ENCODE results near the gene CHCHD3. TPM values are rescaled to one million over a fixed set of nuclear protein-coding genes. Genes with fewer than 3 reads are reported as not detected.

Gene CHCHD3
- total RNA-seq, 2 experiments from 2014 or later, result 83.5 to 83.8 TPM

DNA sequence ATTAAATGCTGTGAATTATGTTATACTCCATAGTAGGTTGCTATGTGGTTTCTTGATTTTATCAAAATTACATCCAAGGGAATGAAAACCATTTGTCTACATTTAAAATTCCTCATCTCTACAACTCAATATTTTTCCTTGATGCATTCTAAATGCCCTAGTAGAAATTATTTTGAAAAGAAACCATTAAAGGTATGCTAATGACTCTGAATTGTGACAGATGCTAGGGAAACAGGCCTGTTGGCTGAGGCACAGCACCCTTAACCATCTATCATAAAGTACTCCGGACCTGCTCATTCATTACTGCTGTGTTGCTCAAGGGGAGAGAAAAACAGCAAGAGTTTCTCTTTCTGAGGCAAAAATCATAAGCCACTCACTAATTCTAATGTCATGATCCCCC lies 131.2 kb downstream of the CHCHD3 start:
- intact Hi-C loops (cut with micrococcal nuclease; ENCODE audit: unreplicated experiment), result no loop called here

DNA sequence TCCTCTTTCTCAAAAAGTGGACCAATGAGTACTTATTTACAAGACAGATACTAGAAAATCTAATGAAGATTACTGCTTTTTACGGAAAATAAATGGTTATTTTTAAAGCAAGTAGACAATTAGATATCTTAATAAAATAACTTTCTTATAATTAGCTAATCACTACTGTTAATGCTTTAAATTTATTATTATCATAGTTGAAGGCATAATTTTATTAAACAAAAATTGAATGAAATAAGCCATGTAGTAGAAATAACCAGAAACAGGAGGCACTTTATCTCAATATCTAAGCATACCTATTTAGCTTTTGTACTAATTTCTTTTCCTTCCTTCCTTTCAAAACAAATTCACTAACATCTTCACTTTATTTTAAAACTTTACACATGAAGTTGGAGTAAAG lies 134.9 kb downstream of the CHCHD3 start:
- Histone ChIP-seq H3K27ac (ENCODE audit: low read depth, low read length, poor library complexity, severe bottlenecking) (no peak overlapping the region), H2AFZ (ENCODE audit: low read length) (no peak overlapping the region), H3K36me3 (ENCODE audit: insufficient read depth, low read length) (no peaks in the 10 kb centered on the region), H3K4me1 (ENCODE audit: insufficient read depth, low read length, poor library complexity, severe bottlenecking) (no peaks in the 10 kb centered on the region), H3K9me3 (ENCODE audit: low read length) (no peaks in the 10 kb centered on the region), H4K20me1 (ENCODE audit: insufficient read depth, low read length) (no peaks in the 10 kb centered on the region; the same call in 1 of the 2 replicates), H3K79me2 (ENCODE audit: insufficient read depth, low read depth, low read length) (no peaks in the 10 kb centered on the region), H3K4me2 (ENCODE audit: low read length) (no peak overlapping the region), H3K4me3 (ENCODE audit: low read depth, low read length, poor library complexity, severe bottlenecking) (no peak overlapping the region), H3K9me2 (ENCODE audit: insufficient read depth, low read length) (no peaks in the 10 kb centered on the region)
- TF ChIP-seq, protein P1, sequence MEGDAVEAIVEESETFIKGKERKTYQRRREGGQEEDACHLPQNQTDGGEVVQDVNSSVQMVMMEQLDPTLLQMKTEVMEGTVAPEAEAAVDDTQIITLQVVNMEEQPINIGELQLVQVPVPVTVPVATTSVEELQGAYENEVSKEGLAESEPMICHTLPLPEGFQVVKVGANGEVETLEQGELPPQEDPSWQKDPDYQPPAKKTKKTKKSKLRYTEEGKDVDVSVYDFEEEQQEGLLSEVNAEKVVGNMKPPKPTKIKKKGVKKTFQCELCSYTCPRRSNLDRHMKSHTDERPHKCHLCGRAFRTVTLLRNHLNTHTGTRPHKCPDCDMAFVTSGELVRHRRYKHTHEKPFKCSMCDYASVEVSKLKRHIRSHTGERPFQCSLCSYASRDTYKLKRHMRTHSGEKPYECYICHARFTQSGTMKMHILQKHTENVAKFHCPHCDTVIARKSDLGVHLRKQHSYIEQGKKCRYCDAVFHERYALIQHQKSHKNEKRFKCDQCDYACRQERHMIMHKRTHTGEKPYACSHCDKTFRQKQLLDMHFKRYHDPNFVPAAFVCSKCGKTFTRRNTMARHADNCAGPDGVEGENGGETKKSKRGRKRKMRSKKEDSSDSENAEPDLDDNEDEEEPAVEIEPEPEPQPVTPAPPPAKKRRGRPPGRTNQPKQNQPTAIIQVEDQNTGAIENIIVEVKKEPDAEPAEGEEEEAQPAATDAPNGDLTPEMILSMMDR (conservative IDR thresholded peaks at IDR 0.05; ENCODE audit: low read length), result no peak
- TF ChIP-seq EZH2phosphoT487 (IDR thresholded peaks at IDR 0.05; ENCODE audit: borderline replicate concordance, low read depth, low read length), result no peak
- intact Hi-C loops (cut with micrococcal nuclease; ENCODE audit: unreplicated experiment), result no loop called here
- no TSS peak for BruUV-seq (replicated peaks)
- ChIA-PET POLR2A (no interaction called here), CTCF (ENCODE audit: unreplicated experiment) (no interaction called here)
- DNase-seq (ENCODE audit: low spot score), result no peak

More for the DNA sequence above, 131.2 kb downstream of the CHCHD3 start:
- BruUV-seq (replicated peaks), result no TSS peak
- Histone ChIP-seq H3K27ac (ENCODE audit: low read depth, low read length, poor library complexity, severe bottlenecking) (no peak overlapping the region), H4K20me1 (ENCODE audit: insufficient read depth, low read length) (no peaks in the 10 kb centered on the region; the same call in 1 of the 2 replicates), H3K9me3 (ENCODE audit: low read length) (no peaks in the 10 kb centered on the region), H3K4me3 (ENCODE audit: low read depth, low read length, poor library complexity, severe bottlenecking) (no peak overlapping the region), H3K4me2 (ENCODE audit: low read length) (no peak overlapping the region), H3K9me2 (ENCODE audit: insufficient read depth, low read length) (no peaks in the 10 kb centered on the region), H3K4me1 (ENCODE audit: insufficient read depth, low read length, poor library complexity, severe bottlenecking) (no peaks in the 10 kb centered on the region), H2AFZ (ENCODE audit: low read length) (no peak overlapping the region), H3K36me3 (ENCODE audit: insufficient read depth, low read length) (no peaks in the 10 kb centered on the region), H3K79me2 (ENCODE audit: insufficient read depth, low read depth, low read length) (no peaks in the 10 kb centered on the region)
- POLR2A ChIA-PET, result no interaction called here
- CTCF ChIA-PET (ENCODE audit: unreplicated experiment), result no interaction called here
- TF ChIP-seq EZH2phosphoT487 (IDR thresholded peaks at IDR 0.05; ENCODE audit: borderline replicate concordance, low read depth, low read length), result no peak
- TF ChIP-seq, protein P1 (conservative IDR thresholded peaks at IDR 0.05; ENCODE audit: low read length), result no peak
- no peak for DNase-seq (ENCODE audit: low spot score)

DNA sequence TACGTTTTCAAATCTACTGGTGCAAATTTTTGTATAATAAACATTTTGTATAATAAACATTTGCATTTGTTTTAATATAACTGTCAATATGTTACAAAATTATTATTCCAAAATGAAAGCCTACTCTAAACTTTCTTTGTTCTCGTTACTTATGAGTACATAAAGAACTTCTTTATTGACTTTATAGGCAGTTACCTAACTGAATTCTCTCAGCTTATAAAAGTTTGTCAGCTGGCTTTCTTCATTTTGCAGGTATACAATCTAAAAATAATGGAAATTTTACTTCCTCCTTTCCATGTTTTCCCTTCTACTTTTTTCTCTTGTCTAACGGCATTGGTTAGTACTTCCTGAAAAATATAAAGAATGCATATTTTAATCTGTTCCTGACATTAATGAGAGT lies 137.1 kb downstream of the CHCHD3 start:
- TF ChIP-seq, protein P1 (conservative IDR thresholded peaks at IDR 0.05; ENCODE audit: low read length), result no peak
- TF ChIP-seq EZH2phosphoT487 (IDR thresholded peaks at IDR 0.05; ENCODE audit: borderline replicate concordance, low read depth, low read length), result no peak
- Histone ChIP-seq H3K4me2 (ENCODE audit: low read length) (no peak overlapping the region), H3K4me3 (ENCODE audit: low read depth, low read length, poor library complexity, severe bottlenecking) (no peak overlapping the region), H3K9me3 (ENCODE audit: low read length) (no peaks in the 10 kb centered on the region), H3K79me2 (ENCODE audit: insufficient read depth, low read depth, low read length) (no peaks in the 10 kb centered on the region), H3K27ac (ENCODE audit: low read depth, low read length, poor library complexity, severe bottlenecking) (no peak overlapping the region), H3K4me1 (ENCODE audit: insufficient read depth, low read length, poor library complexity, severe bottlenecking) (no peaks in the 10 kb centered on the region), H4K20me1 (ENCODE audit: insufficient read depth, low read length) (no peaks in the 10 kb centered on the region; the same call in 1 of the 2 replicates), H3K36me3 (ENCODE audit: insufficient read depth, low read length) (peaks cover 3% of the 10 kb centered on the region; the same call in 1 of the 2 replicates), H3K9me2 (ENCODE audit: insufficient read depth, low read length) (no peaks in the 10 kb centered on the region), H2AFZ (ENCODE audit: low read length) (no peak overlapping the region)
- intact Hi-C loops (cut with micrococcal nuclease; ENCODE audit: unreplicated experiment), result no loop called here
- POLR2A ChIA-PET, result interaction anchor here (1.8 kb wide), 1 partner anchor 23 kb away, joined by 6 read pairs; no protein-coding TSS in a partner anchor
- no TSS peak for BruUV-seq (replicated peaks)
- no peak for DNase-seq (ENCODE audit: low spot score)
- CTCF ChIA-PET (ENCODE audit: unreplicated experiment), result no interaction called here
